ENCODE results near the gene LPIN2. TPM values are rescaled to one million over a fixed set of nuclear protein-coding genes. Genes with fewer than 3 reads are reported as not detected.

LPIN2 gene
- polyA plus RNA-seq, 5 donors: 19.4 to 30.4 (median 28.4) TPM

Other genes with a start within 250 kb of the LPIN2 start
- gene EMILIN2, start 166.1 kb downstream of the LPIN2 start, polyA plus RNA-seq (ENCODE audit: insufficient read depth in 1 of 5, insufficient read length in 5 of 5, low replicate concordance in 1 of 5): 10 to 100 TPM; 11.2 to 16.9 (median 12.1) TPM
- 10 to 100 TPM in 1 of 5 donors, 1 to 10 TPM in 4; 2.6 to 29.9 (median 4.0) TPM for gene MYOM1, start 206.8 kb upstream of the LPIN2 start, polyA plus RNA-seq (ENCODE audit: insufficient read depth in 1 of 5, insufficient read length in 5 of 5, low replicate concordance in 1 of 5)
- gene MYL12A, start 234.7 kb upstream of the LPIN2 start, polyA plus RNA-seq (ENCODE audit: insufficient read depth in 1 of 5, insufficient read length in 5 of 5, low replicate concordance in 1 of 5): 100 to 1,000 TPM; 325 to 409 (median 356) TPM
- gene MYL12B, start 249.0 kb upstream of the LPIN2 start, polyA plus RNA-seq (ENCODE audit: insufficient read depth in 1 of 5, insufficient read length in 5 of 5, low replicate concordance in 1 of 5): 100 to 1,000 TPM; 406 to 530 (median 439) TPM